GM12801 (cell line): ENCODE data around the gene LRFN2.

Experiments
- CTCF ChIP-seq: IDR thresholded peaks from one replicate; pipeline ENCODE4 v1.5.1; 2011; ENCODE audit warnings: control low read depth; ENCODE audit not compliant: insufficient read length; ENCODE audit errors: extremely low read depth

Gene LRFN2

GRCh38 chr6:40426346-40427066 lies 160.7 kb downstream of the LRFN2 start:
- TF ChIP-seq CTCF, result no peak

DNA sequence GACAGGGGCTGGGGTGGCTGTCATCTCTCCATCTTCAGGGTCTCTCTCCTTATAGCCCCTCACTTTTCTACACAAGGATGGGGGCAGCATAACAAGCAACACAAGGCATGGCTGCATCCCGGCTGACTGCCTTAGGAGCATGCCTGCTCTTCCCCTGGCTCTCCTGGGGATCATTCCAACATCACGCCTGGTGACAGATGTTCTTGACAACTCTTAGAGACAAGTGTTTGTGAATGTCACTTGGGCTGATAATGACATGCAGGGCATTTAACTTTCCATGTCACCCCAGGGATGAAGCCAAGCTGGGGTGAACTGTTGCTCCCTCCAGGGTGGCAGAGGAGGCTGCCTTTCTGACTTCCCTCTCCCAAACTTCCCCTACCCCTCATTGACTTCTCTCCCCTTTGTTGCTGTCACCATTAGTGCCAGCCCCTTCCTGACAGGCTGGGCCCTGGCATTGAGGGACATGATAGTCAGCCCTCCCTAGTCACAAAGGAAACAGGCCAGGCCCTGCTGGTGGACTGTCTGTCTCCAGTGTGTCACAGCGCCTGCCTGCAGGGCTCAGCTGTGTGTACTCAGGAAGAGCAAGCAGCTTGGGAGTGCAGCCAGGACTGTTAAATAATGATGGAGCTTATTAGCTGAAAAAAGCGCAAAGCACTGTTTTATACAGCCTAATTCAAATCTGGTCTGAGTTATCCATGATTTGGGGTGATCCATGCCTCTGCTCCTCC lies 161.8 kb downstream of the LRFN2 start:
- TF ChIP-seq CTCF, result no peak

- TF ChIP-seq CTCF, result no peak
These were observed 165.1 kb downstream of the LRFN2 start for GRCh38 chr6:40422046-40422445.

DNA sequence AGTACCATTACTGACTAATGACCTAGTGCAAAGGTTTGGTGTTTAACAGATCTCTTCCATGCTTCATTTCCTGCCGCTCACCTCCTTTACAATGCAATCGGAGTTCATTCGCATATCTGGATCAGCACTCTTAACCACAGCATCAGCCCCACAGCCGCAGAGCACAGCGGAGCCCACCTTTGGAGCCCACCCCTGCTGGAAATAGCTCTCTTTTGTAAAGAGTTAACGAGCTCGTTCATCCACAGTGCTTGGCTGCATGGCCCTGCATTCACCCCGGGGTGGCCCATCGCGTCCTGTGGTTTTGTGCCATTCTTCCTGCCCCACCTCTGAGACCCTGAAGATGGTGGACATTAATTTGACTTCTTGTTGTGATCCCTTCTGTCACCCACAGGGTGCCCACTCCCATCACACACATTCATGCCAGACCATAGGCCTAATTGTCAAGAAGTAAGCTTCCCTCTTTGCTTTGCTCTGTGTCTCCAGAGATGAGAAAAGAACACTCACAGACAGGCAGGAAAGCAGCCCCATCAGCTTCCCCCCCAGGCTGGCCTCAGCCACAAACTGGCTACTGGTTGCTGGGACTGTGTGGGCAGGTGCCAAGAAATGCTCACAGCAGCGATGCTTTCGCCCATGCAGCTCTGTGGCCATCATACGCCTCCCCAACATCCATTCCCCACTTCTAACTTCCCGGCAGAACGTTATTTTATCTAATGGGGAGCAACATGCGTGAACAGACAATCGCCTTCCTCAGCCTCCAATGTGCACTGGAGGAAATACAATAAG lies 167.0 kb downstream of the LRFN2 start:
- TF ChIP-seq CTCF, result no peak

- no peak for TF ChIP-seq CTCF
These were observed 167.8 kb downstream of the LRFN2 start for GRCh38 chr6:40419377-40419776.

DNA sequence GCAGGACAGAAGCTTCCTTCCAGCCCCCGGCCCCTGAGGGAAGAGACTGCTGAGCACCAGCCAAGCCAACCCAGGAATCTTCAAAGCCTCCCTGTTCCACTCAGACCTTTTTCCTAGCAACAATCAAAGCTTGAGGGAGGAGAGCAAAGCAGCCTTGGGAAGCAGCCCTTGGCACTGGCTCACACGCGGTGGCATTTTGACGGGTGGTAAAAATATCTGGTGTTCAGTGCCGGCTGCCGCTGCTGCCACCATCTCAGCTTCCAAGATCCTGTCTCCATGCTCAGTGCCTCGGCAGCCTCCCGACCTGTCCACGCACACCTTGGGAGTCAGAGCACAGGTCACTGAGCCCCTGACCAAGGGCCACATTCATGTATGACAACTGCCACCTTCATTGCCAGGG lies 170.1 kb downstream of the LRFN2 start:
- TF ChIP-seq CTCF, result no peak

GRCh38 chr6:40414617-40415016 lies 172.5 kb downstream of the LRFN2 start:
- TF ChIP-seq CTCF, result no peak
